Caco-2 (cell line): ENCODE measurements around the gene UTP14A. TPM values are rescaled to one million over a fixed set of nuclear protein-coding genes. Genes with fewer than 3 reads are reported as not detected.

ENCODE experiments used
- BruUV-seq: library from RNA; stranded (reverse); fragments of 400-500 nt; replicated peaks from 2 replicates; lab custom pipeline; 2021; lab: Mats Ljungman, UMichigan
- CTCF ChIA-PET: fragments of 300-600 bp; sonication (Branson Sonifier 250); formaldehyde crosslinking; loops from one replicate; lab custom pipeline; 2022; ENCODE audit warnings: antibody characterized with exemption; lab: Charles Lee
- POLR2A ChIA-PET: fragments of 300-600 bp; sonication (Branson Sonifier 250); formaldehyde crosslinking; loops from one replicate; lab custom pipeline; 2022; ENCODE audit warnings: antibody characterized with exemption; lab: Charles Lee
- DNase-seq, 2 experiments: peaks; one replicate each; pipeline versions ENCODE4 v3.0.0 to v3.0.0-alpha.2; 2020 to 2022
- H3K27me3 ChIP-seq: replicated peaks from 2 replicates; pipeline ENCODE4 v1.6.0; 2011; ENCODE audit warnings: low read length; ENCODE audit not compliant: control insufficient read depth, insufficient read depth
- H3K36me3 ChIP-seq: 2 replicates; pipeline ENCODE4 v1.5.1; 2011; ENCODE audit warnings: low read length; ENCODE audit not compliant: control insufficient read depth, insufficient read depth
- H3K4me1 ChIP-seq: fragments of 250-450 bp; sonication (Bioruptor Pico); 2 replicates; pipeline ENCODE4 v1.5.1; 2020; ENCODE audit warnings: mild to moderate bottlenecking
- H3K4me3 ChIP-seq: 2 replicates; pipeline ENCODE4 v1.5.1; 2011; ENCODE audit warnings: low read depth, mild to moderate bottlenecking, control low read depth, low read length
- H3K9me3 ChIP-seq: fragments of 250-450 bp; sonication (Bioruptor Pico); 2 replicates; pipeline ENCODE4 v1.5.1; 2020; ENCODE audit warnings: mild to moderate bottlenecking, moderate library complexity
- H3K27ac Mint-ChIP-seq: one replicate; pipeline ENCODE4 v1.8.0; 2022; ENCODE audit warnings: mixed read lengths; ENCODE audit not compliant: unreplicated experiment
- H3K27me3 Mint-ChIP-seq: one replicate; pipeline ENCODE4 v1.8.0; 2022; ENCODE audit warnings: mixed read lengths; ENCODE audit not compliant: insufficient read depth, unreplicated experiment
- H3K36me3 Mint-ChIP-seq: one replicate; pipeline ENCODE4 v1.8.0; 2022; ENCODE audit warnings: mild to moderate bottlenecking, mixed read lengths; ENCODE audit not compliant: insufficient read depth, unreplicated experiment
- H3K4me1 Mint-ChIP-seq: one replicate; pipeline ENCODE4 v1.8.0; 2022; ENCODE audit warnings: low read depth, mixed read lengths; ENCODE audit not compliant: unreplicated experiment
- H3K4me3 Mint-ChIP-seq: one replicate; pipeline ENCODE4 v1.8.0; 2022; ENCODE audit warnings: mild to moderate bottlenecking, moderate library complexity, mixed read lengths; ENCODE audit not compliant: unreplicated experiment
- H3K9me3 Mint-ChIP-seq: one replicate; pipeline ENCODE4 v1.8.0; 2022; ENCODE audit warnings: mixed read lengths; ENCODE audit not compliant: unreplicated experiment
- intact Hi-C: fragments of 100-400 bp; cut with micrococcal nuclease; formaldehyde crosslinking; loops from one replicate; pipeline ENCODE4 v1.10.0; 2022; ENCODE audit not compliant: unreplicated experiment
- total RNA-seq: library from RNA; stranded (reverse); gene quantifications from 2 replicates; pipeline ENCODE4 v1.2.3, GENCODE V29; 2022
- TF ChIP-seq, protein P1 (sequence below), 2 experiments: fragments of 200-600 bp in 1 of 2; IDR thresholded peaks; 1 replicate in 1 of 2; 2 replicates in 1 of 2; pipeline versions ENCODE4 v1.5.1 to v1.8.0; 2011 to 2022; ENCODE audit warnings: antibody characterized with exemption in 1 of 2, control low read depth in 1 of 2, inconsistent platforms in 1 of 2, low read depth in 1 of 2, low read length in 1 of 2, mild to moderate bottlenecking in 1 of 2, moderate library complexity in 1 of 2; ENCODE audit not compliant: insufficient read depth in 1 of 2, severe bottlenecking in 1 of 2, unreplicated experiment in 1 of 2

UTP14A gene
- total RNA-seq, 1 experiment from 2014 or later = 24.6 TPM

DNA sequence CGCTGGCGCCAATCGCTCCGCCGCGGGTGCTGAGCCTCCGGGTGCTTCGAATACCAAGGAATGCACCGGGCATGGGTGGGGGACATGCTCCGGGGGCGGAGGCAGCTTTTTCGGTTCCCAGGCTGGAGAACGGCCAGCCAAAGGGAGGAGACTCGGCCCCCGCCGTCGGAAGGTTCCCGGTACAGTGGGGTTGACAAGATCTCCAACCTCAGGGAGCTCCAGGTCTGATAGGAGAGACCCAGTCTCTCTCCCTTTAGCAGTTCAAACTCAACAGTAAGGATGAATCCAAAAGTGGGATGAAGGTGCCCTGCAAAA, 47.3 kb downstream of the UTP14A start:
- no peak for DNase-seq
- Histone ChIP-seq H3K4me1 (no peaks in the 10 kb centered on the region), H3K27me3 (no peaks in the 10 kb centered on the region), H3K36me3 (no peaks in the 10 kb centered on the region), H3K9me3 (no peaks in the 10 kb centered on the region), H3K4me3 (no peak overlapping the region)
- H3K9me3 Mint-ChIP-seq = no peaks in the 10 kb centered on the region
- no peaks in the 10 kb centered on the region for H3K36me3 Mint-ChIP-seq
- BruUV-seq = no TSS peak
- TF ChIP-seq, protein P1, sequence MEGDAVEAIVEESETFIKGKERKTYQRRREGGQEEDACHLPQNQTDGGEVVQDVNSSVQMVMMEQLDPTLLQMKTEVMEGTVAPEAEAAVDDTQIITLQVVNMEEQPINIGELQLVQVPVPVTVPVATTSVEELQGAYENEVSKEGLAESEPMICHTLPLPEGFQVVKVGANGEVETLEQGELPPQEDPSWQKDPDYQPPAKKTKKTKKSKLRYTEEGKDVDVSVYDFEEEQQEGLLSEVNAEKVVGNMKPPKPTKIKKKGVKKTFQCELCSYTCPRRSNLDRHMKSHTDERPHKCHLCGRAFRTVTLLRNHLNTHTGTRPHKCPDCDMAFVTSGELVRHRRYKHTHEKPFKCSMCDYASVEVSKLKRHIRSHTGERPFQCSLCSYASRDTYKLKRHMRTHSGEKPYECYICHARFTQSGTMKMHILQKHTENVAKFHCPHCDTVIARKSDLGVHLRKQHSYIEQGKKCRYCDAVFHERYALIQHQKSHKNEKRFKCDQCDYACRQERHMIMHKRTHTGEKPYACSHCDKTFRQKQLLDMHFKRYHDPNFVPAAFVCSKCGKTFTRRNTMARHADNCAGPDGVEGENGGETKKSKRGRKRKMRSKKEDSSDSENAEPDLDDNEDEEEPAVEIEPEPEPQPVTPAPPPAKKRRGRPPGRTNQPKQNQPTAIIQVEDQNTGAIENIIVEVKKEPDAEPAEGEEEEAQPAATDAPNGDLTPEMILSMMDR (IDR thresholded peaks at IDR 0.05; ENCODE audit: insufficient read depth in 1 of 2, low read depth in 1 of 2, low read length in 1 of 2, severe bottlenecking in 1 of 2, unreplicated experiment in 1 of 2) = no peak
- no peak overlapping the region for H3K27ac Mint-ChIP-seq
- ChIA-PET POLR2A (no interaction called here), CTCF (no interaction called here)
- H3K4me3 Mint-ChIP-seq = no peak overlapping the region
- no peaks in the 10 kb centered on the region for H3K4me1 Mint-ChIP-seq
- intact Hi-C loops = no loop called here
- no peaks in the 10 kb centered on the region for H3K27me3 Mint-ChIP-seq

DNA sequence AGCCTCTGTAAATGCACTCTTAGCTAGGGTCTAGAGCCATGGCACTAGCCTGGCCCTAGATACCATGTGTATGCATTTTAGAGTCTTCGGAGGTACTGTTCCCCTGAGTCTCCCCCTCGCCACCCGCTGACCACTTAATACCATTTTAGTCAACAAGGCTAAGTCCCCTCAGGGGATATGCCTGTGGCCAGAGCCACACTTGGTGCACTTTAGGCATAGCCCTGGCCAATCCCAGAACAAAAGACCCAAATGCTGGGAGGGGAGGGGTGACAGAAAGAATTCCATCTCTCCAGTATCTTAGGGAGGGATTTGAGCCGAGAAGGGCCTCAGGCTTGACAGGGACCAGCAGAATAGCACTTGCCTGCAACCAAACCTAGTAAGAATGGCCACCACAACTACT, 47.9 kb downstream of the UTP14A start:
- H3K27ac Mint-ChIP-seq = no peak overlapping the region
- H3K36me3 Mint-ChIP-seq = no peaks in the 10 kb centered on the region
- Histone ChIP-seq H3K36me3 (no peaks in the 10 kb centered on the region), H3K4me3 (no peak overlapping the region), H3K4me1 (no peaks in the 10 kb centered on the region), H3K27me3 (no peaks in the 10 kb centered on the region), H3K9me3 (no peaks in the 10 kb centered on the region)
- ChIA-PET POLR2A (no interaction called here), CTCF (no interaction called here)
- no TSS peak for BruUV-seq
- no peaks in the 10 kb centered on the region for H3K27me3 Mint-ChIP-seq
- DNase-seq = no peak
- TF ChIP-seq, protein P1 (IDR thresholded peaks at IDR 0.05; ENCODE audit: insufficient read depth in 1 of 2, low read depth in 1 of 2, low read length in 1 of 2, severe bottlenecking in 1 of 2, unreplicated experiment in 1 of 2) = no peak
- no peaks in the 10 kb centered on the region for H3K9me3 Mint-ChIP-seq
- H3K4me1 Mint-ChIP-seq = no peaks in the 10 kb centered on the region
- intact Hi-C loops = no loop called here
- no peak overlapping the region for H3K4me3 Mint-ChIP-seq

DNA sequence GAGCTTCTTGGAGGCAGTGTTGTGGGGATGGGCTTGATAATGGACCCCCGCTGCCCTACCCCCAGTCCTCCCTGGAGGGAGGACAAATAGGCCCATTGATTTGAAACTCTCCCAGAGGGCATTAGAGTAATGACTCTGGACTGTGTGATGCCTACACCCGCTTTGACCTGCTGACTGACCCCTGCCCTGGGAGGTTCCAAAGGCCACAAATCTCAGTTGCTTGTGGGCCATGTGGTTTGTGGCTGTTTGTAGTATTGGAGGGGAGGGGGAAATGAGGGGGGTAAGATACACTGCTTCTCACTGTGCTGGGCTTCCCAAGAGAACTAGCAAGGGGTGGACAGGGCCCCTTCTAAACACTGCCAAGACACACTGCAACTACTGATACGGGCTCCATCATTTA, 48.8 kb downstream of the UTP14A start:
- ChIA-PET POLR2A (no interaction called here), CTCF (no interaction called here)
- TF ChIP-seq, protein P1 (IDR thresholded peaks at IDR 0.05; ENCODE audit: insufficient read depth in 1 of 2, low read depth in 1 of 2, low read length in 1 of 2, severe bottlenecking in 1 of 2, unreplicated experiment in 1 of 2) = no peak
- H3K27me3 ChIP-seq = no peaks in the 10 kb centered on the region
- Mint-ChIP-seq H3K36me3 (no peaks in the 10 kb centered on the region), H3K9me3 (no peaks in the 10 kb centered on the region), H3K4me1 (no peaks in the 10 kb centered on the region), H3K27me3 (no peaks in the 10 kb centered on the region), H3K27ac (no peak overlapping the region), H3K4me3 (no peak overlapping the region)
- BruUV-seq = no TSS peak
- no peaks in the 10 kb centered on the region for H3K4me1 ChIP-seq
- DNase-seq = no peak
- H3K36me3 ChIP-seq = no peaks in the 10 kb centered on the region
- H3K4me3 ChIP-seq = no peak overlapping the region
- intact Hi-C loops = no loop called here
- no peaks in the 10 kb centered on the region for H3K9me3 ChIP-seq
